GM10266 (cell line): ENCODE data around the gene KLHDC10.

Experiments used
- DNase-seq: peaks from one replicate; pipeline ENCODE4 v3.0.0; 2012; ENCODE audit errors: extremely low spot score
- TF ChIP-seq, protein P1 (sequence below): IDR thresholded peaks from 2 replicates; pipeline ENCODE4 v1.5.1; 2012; ENCODE audit warnings: mild to moderate bottlenecking, low read depth; ENCODE audit not compliant: control insufficient read depth, insufficient read depth; ENCODE audit errors: missing control alignments

KLHDC10 gene

DNA sequence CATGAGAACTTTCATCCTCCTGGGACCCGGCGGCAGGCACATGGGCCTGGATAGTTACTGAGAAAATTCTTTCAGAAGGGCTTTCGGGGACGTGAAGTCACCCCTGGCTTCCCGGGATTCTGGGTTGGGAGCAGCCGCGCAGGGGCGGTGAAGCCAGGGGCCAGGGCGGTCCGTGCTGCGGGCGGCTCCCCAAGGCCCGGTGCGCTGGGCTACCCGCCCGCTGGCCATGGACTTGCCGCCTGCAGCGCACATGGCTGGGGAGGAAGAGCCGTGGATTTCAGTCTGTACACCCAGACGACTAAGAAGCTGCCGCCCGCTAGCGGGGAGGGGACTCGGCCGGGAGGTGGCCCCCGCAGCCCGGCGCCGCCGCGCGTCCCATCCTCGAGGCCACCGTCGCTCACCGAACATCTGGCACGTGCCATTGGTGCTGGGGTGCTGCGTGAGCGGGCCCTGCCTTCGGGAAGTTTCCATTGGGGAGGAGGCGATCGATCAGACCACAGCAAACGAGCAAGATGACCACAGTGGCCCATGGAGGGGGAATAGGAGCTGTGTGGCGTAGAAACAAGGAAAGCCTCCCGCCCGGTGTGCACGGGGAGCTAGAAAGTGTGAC, 70.3 kb downstream of the KLHDC10 start:
- DNase-seq = no peak
- TF ChIP-seq, protein P1, sequence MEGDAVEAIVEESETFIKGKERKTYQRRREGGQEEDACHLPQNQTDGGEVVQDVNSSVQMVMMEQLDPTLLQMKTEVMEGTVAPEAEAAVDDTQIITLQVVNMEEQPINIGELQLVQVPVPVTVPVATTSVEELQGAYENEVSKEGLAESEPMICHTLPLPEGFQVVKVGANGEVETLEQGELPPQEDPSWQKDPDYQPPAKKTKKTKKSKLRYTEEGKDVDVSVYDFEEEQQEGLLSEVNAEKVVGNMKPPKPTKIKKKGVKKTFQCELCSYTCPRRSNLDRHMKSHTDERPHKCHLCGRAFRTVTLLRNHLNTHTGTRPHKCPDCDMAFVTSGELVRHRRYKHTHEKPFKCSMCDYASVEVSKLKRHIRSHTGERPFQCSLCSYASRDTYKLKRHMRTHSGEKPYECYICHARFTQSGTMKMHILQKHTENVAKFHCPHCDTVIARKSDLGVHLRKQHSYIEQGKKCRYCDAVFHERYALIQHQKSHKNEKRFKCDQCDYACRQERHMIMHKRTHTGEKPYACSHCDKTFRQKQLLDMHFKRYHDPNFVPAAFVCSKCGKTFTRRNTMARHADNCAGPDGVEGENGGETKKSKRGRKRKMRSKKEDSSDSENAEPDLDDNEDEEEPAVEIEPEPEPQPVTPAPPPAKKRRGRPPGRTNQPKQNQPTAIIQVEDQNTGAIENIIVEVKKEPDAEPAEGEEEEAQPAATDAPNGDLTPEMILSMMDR = no peak

- peak; percentile 80 for DNase-seq
Observed at GRCh38 chr7:130141161-130141883, 71.0 kb downstream of the KLHDC10 start.

GRCh38 chr7:130141884-130142653, 71.7 kb downstream of the KLHDC10 start:
- peak; percentile 45 for DNase-seq
- TF ChIP-seq, protein P1 = no peak

More at GRCh38 chr7:130141161-130141883, 71.0 kb downstream of the KLHDC10 start:
- TF ChIP-seq, protein P1 = peak; percentile 4

DNA sequence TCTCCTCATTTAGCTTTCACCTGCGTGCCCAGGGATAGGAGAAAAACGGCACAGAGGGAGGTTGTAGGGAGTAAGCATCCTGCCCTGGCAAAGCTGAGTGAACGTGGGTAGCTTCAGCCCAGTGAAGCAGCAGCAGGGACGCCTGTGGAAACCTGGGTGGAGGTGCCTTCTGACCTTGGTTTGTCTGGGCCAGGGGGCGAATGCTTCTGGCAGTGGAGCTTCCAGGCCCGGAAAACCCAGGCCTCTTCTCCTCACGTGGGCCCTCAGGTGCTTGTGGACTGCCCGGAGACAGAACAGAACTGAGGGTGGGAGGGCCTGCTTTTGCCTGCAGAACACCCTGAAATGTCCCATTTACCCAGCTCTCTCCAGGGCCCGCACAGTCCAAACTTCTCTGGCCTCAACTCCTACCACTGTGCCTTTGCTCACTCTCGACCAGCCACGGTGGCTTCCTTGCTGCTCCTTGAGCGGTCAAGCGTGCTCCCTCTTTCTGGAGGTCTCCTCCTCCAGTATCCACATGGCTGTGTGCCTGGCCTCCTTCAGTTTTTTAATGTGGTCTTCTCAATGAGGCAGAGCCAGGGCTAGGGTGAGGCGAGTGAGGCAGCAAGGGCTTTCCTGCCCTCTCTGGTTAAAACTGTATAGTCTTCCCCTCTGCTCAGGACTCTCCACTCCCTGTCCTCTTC, 72.5 kb downstream of the KLHDC10 start:
- TF ChIP-seq, protein P1 = no peak
- DNase-seq = no peak

GRCh38 chr7:130143334-130143732, 73.0 kb downstream of the KLHDC10 start:
- DNase-seq = no peak
- TF ChIP-seq, protein P1 = no peak

GRCh38 chr7:130143986-130144311, 73.6 kb downstream of the KLHDC10 start:
- DNase-seq = no peak
- TF ChIP-seq, protein P1 = no peak
